Osteocyte (in vitro differentiated cells): ENCODE results near the gene MPHOSPH6. TPM values are rescaled to one million over a fixed set of nuclear protein-coding genes. Genes with fewer than 3 reads are reported as not detected.
"Not testable (repeated sequence)": the region's sequence is repeated elsewhere in the genome, so short reads cannot be mapped to it uniquely, and the experiment has no call there.

Source experiments
- DNase-seq: peaks from one replicate; pipeline ENCODE4 v3.0.0; 2021; ENCODE audit warnings: mixed read lengths; ENCODE audit not compliant: unreplicated experiment; ENCODE audit errors: extremely low spot score
- H3K27ac Mint-ChIP-seq: one replicate; pipeline ENCODE4 v1.8.0; 2021; ENCODE audit warnings: mild to moderate bottlenecking, mixed read lengths; ENCODE audit not compliant: unreplicated experiment
- H3K27me3 Mint-ChIP-seq: one replicate; pipeline ENCODE4 v1.8.0; 2021; ENCODE audit warnings: mixed read lengths; ENCODE audit not compliant: unreplicated experiment
- H3K36me3 Mint-ChIP-seq: one replicate; pipeline ENCODE4 v1.8.0; 2021; ENCODE audit warnings: mixed read lengths; ENCODE audit not compliant: unreplicated experiment
- H3K4me1 Mint-ChIP-seq: one replicate; pipeline ENCODE4 v1.8.0; 2021; ENCODE audit warnings: mixed read lengths; ENCODE audit not compliant: unreplicated experiment
- H3K4me3 Mint-ChIP-seq: one replicate; pipeline ENCODE4 v1.8.0; 2021; ENCODE audit warnings: mild to moderate bottlenecking, moderate library complexity, mixed read lengths; ENCODE audit not compliant: unreplicated experiment
- H3K9me3 Mint-ChIP-seq: one replicate; pipeline ENCODE4 v1.8.0; 2021; ENCODE audit warnings: mixed read lengths; ENCODE audit not compliant: unreplicated experiment
- total RNA-seq: library from RNA; stranded (reverse); gene quantifications from 2 replicates; pipeline ENCODE4 v1.2.1, GENCODE V29; 2021
- TF ChIP-seq, protein P1 (sequence below): fragments of 200-600 bp; sonication (generic); IDR thresholded peaks from 2 replicates; pipeline ENCODE4 v1.5.0; 2021; ENCODE audit warnings: antibody characterized with exemption, mild to moderate bottlenecking, moderate library complexity

MPHOSPH6 gene
- total RNA-seq, 1 donor from 2014 or later, result 13.6 TPM

DNA sequence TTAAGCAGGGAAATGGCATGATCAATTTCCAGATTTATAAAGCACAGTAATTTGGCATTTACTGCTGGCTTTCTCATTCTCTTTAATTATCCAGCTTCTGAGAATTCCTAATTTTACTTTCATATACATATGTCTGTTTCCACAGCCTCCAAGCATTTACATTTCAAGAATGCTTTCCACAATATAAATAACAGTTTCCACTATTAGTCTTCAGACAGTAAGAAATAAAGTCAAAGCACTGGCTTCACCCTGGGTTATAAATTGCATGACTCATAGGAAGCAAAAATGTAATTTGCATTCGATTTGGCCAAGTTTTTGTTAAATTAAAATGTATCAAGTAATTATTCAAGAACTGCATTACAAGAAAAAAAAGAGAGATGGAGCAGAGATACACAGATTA lies 53.5 kb downstream of the MPHOSPH6 start:
- Mint-ChIP-seq H3K9me3 (no peaks in the 10 kb centered on the region), H3K4me1 (no peaks in the 10 kb centered on the region), H3K4me3 (no peak overlapping the region), H3K36me3 (no peaks in the 10 kb centered on the region), H3K27ac (no peak overlapping the region), H3K27me3 (peaks cover 5% of the 10 kb centered on the region)
- TF ChIP-seq, protein P1, sequence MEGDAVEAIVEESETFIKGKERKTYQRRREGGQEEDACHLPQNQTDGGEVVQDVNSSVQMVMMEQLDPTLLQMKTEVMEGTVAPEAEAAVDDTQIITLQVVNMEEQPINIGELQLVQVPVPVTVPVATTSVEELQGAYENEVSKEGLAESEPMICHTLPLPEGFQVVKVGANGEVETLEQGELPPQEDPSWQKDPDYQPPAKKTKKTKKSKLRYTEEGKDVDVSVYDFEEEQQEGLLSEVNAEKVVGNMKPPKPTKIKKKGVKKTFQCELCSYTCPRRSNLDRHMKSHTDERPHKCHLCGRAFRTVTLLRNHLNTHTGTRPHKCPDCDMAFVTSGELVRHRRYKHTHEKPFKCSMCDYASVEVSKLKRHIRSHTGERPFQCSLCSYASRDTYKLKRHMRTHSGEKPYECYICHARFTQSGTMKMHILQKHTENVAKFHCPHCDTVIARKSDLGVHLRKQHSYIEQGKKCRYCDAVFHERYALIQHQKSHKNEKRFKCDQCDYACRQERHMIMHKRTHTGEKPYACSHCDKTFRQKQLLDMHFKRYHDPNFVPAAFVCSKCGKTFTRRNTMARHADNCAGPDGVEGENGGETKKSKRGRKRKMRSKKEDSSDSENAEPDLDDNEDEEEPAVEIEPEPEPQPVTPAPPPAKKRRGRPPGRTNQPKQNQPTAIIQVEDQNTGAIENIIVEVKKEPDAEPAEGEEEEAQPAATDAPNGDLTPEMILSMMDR, result no peak
- DNase-seq, result no peak

DNA sequence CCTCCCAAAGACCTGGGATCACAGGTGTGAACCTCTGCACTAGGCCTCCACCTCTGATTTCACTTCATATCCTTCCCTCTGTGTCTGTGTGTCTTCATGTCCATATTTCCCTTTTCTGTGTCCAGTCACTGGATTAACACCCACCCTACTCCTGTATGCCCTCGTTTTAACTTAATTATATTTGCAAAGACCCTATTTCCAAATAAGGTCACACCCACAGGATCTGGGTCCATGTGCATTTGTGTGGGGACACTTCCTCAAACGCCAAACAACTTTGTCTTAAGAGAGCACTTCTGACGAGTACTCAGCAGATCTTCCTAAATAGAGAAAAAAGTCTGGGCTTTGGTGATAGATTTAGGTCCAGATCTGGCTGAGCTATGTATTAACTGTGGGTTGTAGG lies 56.3 kb downstream of the MPHOSPH6 start:
- Mint-ChIP-seq H3K27me3 (peaks cover 15% of the 10 kb centered on the region), H3K36me3 (no peaks in the 10 kb centered on the region), H3K4me1 (no peaks in the 10 kb centered on the region), H3K27ac (no peak overlapping the region), H3K4me3 (no peak overlapping the region), H3K9me3 (no peaks in the 10 kb centered on the region)
- no peak for DNase-seq
- TF ChIP-seq, protein P1, result no peak

GRCh38 chr16:82111944-82112343 lies 58.1 kb downstream of the MPHOSPH6 start:
- no peaks in the 10 kb centered on the region for H3K4me1 Mint-ChIP-seq
- TF ChIP-seq, protein P1, result no peak
- no peak overlapping the region for H3K4me3 Mint-ChIP-seq
- no peak overlapping the region for H3K27ac Mint-ChIP-seq
- H3K36me3 Mint-ChIP-seq, result no peaks in the 10 kb centered on the region
- no peak for DNase-seq
- peaks cover 11% of the 10 kb centered on the region for H3K27me3 Mint-ChIP-seq
- no peaks in the 10 kb centered on the region for H3K9me3 Mint-ChIP-seq

GRCh38 chr16:82109266-82109665 lies 60.8 kb downstream of the MPHOSPH6 start:
- not testable (repeated sequence) for H3K36me3 Mint-ChIP-seq, H3K4me3 Mint-ChIP-seq, H3K27ac Mint-ChIP-seq, DNase-seq, H3K4me1 Mint-ChIP-seq, H3K9me3 Mint-ChIP-seq
- peaks cover 19% of the 10 kb centered on the region for H3K27me3 Mint-ChIP-seq

GRCh38 chr16:82108774-82109173 lies 61.2 kb downstream of the MPHOSPH6 start:
- no peaks in the 10 kb centered on the region for H3K4me1 Mint-ChIP-seq
- TF ChIP-seq, protein P1, result no peak
- H3K27me3 Mint-ChIP-seq, result peaks cover 22% of the 10 kb centered on the region
- DNase-seq, result no peak
- no peaks in the 10 kb centered on the region for H3K36me3 Mint-ChIP-seq
- H3K27ac Mint-ChIP-seq, result no peak overlapping the region
- H3K4me3 Mint-ChIP-seq, result no peak overlapping the region
- H3K9me3 Mint-ChIP-seq, result no peaks in the 10 kb centered on the region

DNA sequence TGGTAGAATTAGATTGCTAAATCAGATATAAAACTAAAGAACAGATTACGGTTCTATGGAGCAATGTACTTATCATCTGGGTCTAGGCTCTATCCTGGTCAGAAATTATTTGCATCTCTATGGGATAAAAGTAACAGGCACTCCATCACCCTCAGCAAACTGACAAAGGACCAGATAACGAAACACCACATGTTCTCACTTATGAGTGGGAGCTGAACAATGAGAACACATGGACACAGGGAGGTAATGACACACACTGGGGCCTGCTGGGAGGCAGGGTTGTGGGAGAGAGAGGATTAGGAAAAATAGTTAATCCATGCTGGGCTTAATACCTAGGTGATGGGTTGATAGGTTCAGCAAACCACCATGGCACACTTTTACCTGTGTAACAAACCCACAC lies 61.9 kb downstream of the MPHOSPH6 start:
- TF ChIP-seq, protein P1, result no peak
- Mint-ChIP-seq H3K27me3 (peaks cover 28% of the 10 kb centered on the region), H3K36me3 (no peaks in the 10 kb centered on the region), H3K9me3 (no peaks in the 10 kb centered on the region), H3K27ac (no peak overlapping the region), H3K4me1 (no peaks in the 10 kb centered on the region), H3K4me3 (no peak overlapping the region)
- DNase-seq, result no peak
